Muscle layer of colon (tissue), 2 donors: ENCODE measurements around the gene CCM2.

Source experiments
- H3K27ac ChIP-seq: one replicate; pipeline ENCODE4 v1.7.0; 2013; ENCODE audit warnings: low read depth, mild to moderate bottlenecking, low read length, moderate library complexity
- H3K27me3 ChIP-seq, 2 donors: one replicate each; pipeline ENCODE4 v1.7.0; 2013; ENCODE audit warnings: low read length in 2 of 2, mild to moderate bottlenecking in 2 of 2; ENCODE audit not compliant: insufficient read depth in 2 of 2, control insufficient read depth in 1 of 2
- H3K36me3 ChIP-seq: one replicate; pipeline ENCODE4 v1.7.0; 2013; ENCODE audit warnings: mild to moderate bottlenecking, low read length; ENCODE audit not compliant: insufficient read depth
- H3K4me1 ChIP-seq: one replicate; pipeline ENCODE4 v1.7.0; 2013; ENCODE audit warnings: mild to moderate bottlenecking, low read length; ENCODE audit not compliant: insufficient read depth
- H3K4me3 ChIP-seq, 2 donors: one replicate each; pipeline ENCODE4 v1.7.0; 2013; ENCODE audit warnings: low read length in 2 of 2, low read depth in 1 of 2, mild to moderate bottlenecking in 1 of 2, moderate library complexity in 1 of 2
- H3K9ac ChIP-seq: one replicate; pipeline ENCODE4 v1.7.0; 2013; ENCODE audit warnings: low read length
- H3K9me3 ChIP-seq: one replicate; pipeline ENCODE4 v1.7.0; 2013; ENCODE audit warnings: mild to moderate bottlenecking, low read length
- donor health status: abdominal sarcoma.
- donor health status: Adenocarcinoma of cecum.

The CCM2 gene

DNA sequence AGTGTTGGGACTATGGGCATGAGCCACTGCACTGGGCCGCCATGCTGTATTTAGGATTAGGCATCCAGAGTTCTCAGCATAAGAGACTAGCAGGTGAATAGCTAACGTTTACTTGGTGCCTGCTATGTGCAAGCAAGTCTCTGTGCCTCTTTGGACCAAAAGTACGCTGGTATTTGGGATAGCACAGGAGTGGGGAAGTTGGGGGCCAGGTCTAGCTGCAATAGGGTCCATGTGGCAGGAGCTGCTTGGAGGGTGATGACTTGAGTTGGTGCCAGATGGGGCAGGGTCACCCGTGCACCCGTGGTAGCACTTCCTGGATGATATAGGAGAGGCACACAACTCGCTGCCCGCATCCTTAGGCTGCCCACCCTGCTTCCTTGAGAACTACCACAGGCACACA is 66.4 kb downstream of the CCM2 start:
- peaks cover 45% of the 10 kb centered on the region for H3K36me3 ChIP-seq

DNA sequence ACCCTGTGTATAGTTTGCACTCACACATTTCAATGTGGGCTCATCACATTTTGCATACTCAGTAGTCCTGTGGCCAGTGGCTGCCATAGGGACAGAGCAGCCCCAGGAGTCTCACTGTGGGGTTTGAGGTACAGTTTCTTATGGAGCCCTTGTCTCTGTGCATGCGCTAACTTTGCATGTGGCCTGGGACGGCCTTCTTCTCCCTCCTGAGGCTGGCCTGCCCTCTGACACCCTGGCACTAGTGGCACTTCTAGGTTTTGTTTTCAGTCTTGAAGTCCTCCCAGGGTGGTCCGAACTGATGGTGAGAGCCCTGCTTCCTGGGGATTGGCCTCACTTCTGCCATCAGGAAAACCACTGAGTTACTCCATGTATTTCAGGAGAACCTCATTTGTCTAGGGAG is 67.6 kb downstream of the CCM2 start:
- H3K4me1 ChIP-seq, result no peaks in the 10 kb centered on the region
- no peaks in the 10 kb centered on the region for H3K9me3 ChIP-seq
- no peak overlapping the region for H3K27ac ChIP-seq
- H3K9ac ChIP-seq, result no peak overlapping the region
- H3K4me3 ChIP-seq, result no peak overlapping the region
- H3K27me3 ChIP-seq, result no peaks in the 10 kb centered on the region
- peaks cover 55% of the 10 kb centered on the region for H3K36me3 ChIP-seq

More for the DNA sequence above, 66.4 kb downstream of the CCM2 start:
- H3K27ac ChIP-seq, result no peak overlapping the region
- H3K9ac ChIP-seq, result no peak overlapping the region
- H3K9me3 ChIP-seq, result no peaks in the 10 kb centered on the region
- no peak overlapping the region for H3K4me3 ChIP-seq
- H3K4me1 ChIP-seq, result no peaks in the 10 kb centered on the region
- no peaks in the 10 kb centered on the region for H3K27me3 ChIP-seq

DNA sequence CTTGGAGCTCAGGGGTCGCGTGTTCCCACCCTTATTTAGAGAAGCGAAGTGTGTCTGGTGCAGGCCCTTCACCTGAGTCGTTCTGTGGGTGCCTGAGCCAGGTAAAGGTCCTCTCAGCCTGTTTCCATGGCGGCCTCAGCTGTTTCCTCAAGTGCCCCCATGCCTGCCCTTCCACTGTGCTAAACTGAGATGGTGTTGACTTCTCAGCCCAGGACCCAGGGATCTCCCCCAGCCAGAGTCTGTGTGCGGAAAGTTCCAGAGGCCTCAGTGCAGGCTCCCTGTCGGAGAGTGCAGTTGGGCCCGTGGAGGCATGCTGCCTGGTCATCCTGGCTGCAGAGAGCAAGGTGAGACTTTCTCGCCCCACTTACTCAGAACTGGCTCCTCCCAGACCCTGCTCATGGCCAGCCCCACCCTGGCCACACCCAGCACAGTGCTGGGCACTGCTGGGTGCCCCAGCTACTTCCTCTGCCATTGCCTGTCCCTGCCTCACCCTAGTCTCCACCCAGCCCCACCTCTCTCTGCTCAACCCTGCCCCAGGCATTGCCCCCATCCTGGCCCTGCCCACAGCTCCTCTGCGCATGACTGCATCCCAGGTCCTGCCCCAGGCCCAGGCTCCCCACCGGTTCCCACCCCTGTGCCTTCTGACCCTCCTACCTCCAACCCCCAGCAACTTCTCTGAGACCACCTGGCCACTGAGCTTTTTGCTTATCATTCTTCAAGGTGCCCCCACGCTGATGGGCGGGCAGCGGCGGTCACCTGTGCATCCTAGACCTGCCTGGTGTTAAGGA is 68.4 kb downstream of the CCM2 start:
- no peak overlapping the region for H3K27ac ChIP-seq
- no peaks in the 10 kb centered on the region for H3K27me3 ChIP-seq
- no peaks in the 10 kb centered on the region for H3K9me3 ChIP-seq
- H3K4me3 ChIP-seq, result no peak overlapping the region
- H3K4me1 ChIP-seq, result no peaks in the 10 kb centered on the region
- no peak overlapping the region for H3K9ac ChIP-seq
- peaks cover 64% of the 10 kb centered on the region for H3K36me3 ChIP-seq

DNA sequence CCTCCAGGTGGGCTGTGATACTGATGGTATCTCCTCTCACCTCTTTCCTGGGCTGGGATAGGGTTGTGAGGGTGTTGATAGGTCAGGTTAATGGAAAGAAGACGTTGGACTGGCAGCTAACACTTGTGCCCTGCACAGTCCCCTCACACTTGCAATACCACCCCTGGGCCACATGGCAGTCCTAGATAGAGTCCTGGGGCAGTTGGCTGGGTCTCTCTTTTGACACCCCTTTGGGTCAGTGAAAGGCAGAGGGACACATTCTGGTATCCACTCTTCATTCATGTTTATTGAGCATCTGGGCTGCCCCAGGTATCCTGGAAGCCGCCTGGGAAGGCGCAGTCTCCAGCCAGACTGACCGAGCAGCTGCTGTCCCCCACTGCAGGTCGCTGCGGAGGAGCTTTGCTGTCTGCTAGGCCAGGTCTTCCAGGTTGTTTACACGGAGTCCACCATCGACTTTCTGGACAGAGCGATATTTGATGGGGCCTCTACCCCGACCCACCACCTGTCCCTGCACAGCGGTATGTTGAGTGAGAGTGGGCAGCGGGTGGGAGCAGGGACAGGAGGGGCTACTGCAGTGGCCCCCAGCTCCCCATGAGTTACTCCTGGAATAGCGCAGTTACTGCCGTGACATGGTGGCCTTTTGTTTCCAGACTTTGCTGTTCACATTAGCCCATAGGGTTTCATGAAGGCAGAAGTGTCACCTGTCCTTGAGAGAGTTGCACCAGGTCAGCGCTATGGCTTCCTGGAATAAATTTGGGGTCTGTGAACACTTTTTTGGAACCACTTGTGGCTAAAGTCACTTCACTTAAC is 69.6 kb downstream of the CCM2 start:
- Histone ChIP-seq H3K36me3 (peaks cover 67% of the 10 kb centered on the region), H3K4me1 (no peaks in the 10 kb centered on the region), H3K4me3 (no peak overlapping the region), H3K9me3 (no peaks in the 10 kb centered on the region), H3K9ac (no peak overlapping the region), H3K27me3 (no peaks in the 10 kb centered on the region), H3K27ac (no peak overlapping the region)

DNA sequence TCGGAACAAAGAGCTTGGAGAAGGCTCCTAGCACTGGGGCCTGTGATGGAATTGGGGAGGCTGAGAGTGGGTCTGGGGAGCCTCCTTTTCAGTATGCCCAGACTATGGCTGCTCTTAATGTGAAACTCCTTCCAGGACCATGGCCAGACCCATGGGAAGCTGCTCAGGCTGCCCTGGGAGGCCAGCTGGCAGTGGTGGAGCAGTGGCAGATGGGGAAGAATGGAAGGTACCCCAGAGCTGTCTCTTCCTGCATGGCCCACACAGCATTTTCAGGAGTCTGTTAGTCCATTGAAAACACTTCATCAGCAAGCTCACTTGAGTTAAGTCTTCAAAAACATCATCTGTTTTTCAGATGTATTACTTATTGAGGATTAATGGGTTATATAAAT is 70.2 kb downstream of the CCM2 start:
- Histone ChIP-seq H3K4me3 (no peak overlapping the region), H3K9me3 (no peaks in the 10 kb centered on the region), H3K9ac (no peak overlapping the region), H3K4me1 (no peaks in the 10 kb centered on the region), H3K36me3 (peaks cover 67% of the 10 kb centered on the region), H3K27ac (no peak overlapping the region), H3K27me3 (no peaks in the 10 kb centered on the region)

DNA sequence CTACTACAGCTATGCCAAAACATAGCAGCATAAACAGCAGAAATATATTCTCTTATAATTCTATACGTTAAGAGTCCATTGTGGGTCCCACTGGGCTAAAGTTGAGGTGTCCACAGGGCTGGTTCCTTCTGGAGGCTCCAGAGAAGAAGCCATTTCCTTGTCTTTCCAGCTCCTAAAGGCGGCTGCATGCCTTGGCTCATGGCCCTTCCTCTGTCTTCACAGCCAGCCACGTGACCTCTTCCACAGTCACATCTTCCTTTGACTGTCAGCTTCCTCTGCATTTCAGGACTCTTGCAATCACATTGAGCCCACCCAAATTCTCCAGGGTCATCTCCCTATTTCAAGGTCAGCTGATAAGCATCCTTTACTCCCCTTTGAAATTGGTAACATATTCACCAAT is 71.5 kb downstream of the CCM2 start:
- Histone ChIP-seq H3K9ac (no peak overlapping the region), H3K9me3 (no peaks in the 10 kb centered on the region), H3K27ac (no peak overlapping the region), H3K36me3 (peaks cover 71% of the 10 kb centered on the region), H3K4me1 (no peaks in the 10 kb centered on the region), H3K4me3 (no peak overlapping the region), H3K27me3 (no peaks in the 10 kb centered on the region)

DNA sequence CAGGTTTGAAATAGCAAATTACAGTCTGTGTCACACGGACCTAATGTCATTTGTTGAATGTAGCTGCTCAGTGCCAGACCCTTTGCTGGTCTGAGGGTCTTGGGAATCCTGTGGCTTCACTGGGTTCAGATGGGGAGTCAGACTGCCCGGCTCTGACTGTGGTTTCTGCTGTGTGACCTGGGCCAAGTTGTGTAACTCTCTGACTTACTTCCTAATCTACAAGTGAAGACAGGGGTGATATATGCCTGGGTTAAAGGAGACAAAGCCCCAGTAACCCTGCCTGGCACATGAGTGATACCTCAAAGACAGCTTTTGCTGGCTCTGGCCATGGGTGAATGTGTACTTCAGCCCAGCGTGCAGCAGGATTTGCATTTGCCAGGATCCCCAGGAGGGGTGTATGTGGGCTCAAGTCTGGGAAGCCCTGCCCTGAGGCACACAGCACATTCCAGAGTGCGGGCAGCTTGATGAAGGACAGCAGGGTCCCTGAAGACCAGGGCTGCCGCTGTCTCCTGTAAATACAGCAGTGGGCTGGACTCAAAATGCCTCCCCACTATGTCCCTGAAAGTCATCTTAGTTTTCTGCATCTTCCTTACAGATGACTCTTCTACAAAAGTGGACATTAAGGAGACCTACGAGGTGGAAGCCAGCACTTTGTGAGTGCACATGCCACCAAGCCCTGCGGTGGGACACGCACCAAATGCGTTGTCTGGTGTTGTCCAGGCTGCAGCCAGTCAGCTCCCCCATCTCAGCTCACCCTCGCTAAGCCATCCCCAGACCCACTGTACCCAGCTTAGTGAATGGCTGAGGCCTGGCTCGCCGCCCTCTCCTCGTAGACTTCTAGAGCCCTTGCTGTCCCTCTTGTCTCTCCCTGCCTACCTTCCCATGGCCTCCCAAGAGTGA is 72.4 kb downstream of the CCM2 start:
- Histone ChIP-seq H3K4me1 (no peaks in the 10 kb centered on the region), H3K9ac (no peak overlapping the region), H3K4me3 (no peak overlapping the region), H3K27ac (no peak overlapping the region), H3K9me3 (no peaks in the 10 kb centered on the region), H3K36me3 (peaks cover 71% of the 10 kb centered on the region), H3K27me3 (no peaks in the 10 kb centered on the region)

DNA sequence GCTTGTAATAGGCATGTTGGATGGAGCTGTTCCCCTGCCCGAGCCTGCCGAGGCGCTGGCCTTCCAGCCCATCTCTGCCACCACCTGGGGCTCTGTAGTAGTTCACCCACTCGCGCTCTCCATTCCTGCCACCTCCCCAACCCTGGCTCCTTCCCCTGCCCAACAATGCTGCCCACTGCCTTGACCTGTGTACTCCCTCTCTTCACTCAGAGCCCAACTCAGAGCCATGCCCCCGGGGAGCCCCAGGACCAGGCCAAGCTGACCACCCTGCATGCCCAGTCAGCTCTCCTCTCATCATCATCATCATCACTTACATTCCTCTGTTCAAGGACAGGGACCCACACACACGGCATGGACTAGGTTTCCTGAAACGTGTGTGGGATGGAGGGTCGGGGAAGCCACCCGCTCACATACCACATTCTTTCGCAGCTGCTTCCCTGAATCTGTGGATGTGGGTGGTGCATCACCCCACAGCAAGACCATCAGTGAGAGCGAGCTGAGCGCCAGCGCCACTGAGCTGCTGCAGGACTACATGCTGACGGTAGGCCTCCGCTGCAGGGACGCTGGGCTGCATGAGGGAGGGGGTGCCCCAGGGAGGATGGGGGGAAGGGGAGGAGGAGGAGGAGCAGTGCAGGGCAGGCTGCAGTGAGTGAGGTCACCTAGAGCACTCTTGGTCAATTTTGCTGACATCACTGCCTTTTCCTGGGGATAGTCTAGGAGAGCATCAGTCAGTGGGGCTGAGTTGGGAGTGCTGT is 73.2 kb downstream of the CCM2 start:
- no peaks in the 10 kb centered on the region for H3K9me3 ChIP-seq
- H3K36me3 ChIP-seq, result peaks cover 78% of the 10 kb centered on the region
- H3K27me3 ChIP-seq, result no peaks in the 10 kb centered on the region
- H3K9ac ChIP-seq, result no peak overlapping the region
- no peak overlapping the region for H3K4me3 ChIP-seq
- no peaks in the 10 kb centered on the region for H3K4me1 ChIP-seq
- no peak overlapping the region for H3K27ac ChIP-seq

DNA sequence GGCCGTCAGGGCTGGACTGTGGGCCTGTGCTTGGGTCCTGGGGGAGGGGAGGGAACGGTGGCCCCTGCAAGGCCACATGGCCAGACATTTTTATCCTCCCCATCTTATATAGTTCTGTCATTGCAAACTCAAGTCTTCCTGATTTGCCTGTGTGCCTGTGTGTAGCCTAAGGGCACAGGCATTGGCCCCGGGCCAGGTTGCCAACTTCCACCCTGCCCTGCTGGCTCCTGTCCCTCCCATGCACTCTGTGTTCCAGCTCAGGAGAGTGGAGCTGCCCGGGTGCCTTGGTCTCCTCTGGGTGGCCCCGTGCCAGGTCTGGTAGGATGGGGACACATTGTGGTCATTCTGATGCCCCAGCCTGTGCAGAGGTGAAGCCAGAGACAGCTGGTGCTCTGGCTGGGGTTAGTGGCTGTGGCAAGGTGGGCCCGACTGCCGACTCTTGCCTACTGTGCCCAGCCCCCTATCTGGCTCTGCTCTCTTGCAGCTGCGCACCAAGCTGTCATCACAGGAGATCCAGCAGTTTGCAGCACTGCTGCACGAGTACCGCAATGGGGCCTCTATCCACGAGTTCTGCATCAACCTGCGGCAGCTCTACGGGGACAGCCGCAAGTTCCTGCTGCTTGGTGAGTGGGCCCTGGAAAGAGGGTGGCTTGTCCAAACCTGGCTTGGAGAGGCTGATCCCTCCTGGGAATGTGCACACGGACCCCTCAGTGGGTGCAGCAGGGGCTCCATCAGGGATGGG is 74.0 kb downstream of the CCM2 start:
- Histone ChIP-seq H3K9me3 (no peaks in the 10 kb centered on the region), H3K9ac (no peak overlapping the region), H3K27me3 (no peaks in the 10 kb centered on the region), H3K27ac (no peak overlapping the region), H3K36me3 (peaks cover 76% of the 10 kb centered on the region), H3K4me1 (no peaks in the 10 kb centered on the region), H3K4me3 (no peak overlapping the region)

DNA sequence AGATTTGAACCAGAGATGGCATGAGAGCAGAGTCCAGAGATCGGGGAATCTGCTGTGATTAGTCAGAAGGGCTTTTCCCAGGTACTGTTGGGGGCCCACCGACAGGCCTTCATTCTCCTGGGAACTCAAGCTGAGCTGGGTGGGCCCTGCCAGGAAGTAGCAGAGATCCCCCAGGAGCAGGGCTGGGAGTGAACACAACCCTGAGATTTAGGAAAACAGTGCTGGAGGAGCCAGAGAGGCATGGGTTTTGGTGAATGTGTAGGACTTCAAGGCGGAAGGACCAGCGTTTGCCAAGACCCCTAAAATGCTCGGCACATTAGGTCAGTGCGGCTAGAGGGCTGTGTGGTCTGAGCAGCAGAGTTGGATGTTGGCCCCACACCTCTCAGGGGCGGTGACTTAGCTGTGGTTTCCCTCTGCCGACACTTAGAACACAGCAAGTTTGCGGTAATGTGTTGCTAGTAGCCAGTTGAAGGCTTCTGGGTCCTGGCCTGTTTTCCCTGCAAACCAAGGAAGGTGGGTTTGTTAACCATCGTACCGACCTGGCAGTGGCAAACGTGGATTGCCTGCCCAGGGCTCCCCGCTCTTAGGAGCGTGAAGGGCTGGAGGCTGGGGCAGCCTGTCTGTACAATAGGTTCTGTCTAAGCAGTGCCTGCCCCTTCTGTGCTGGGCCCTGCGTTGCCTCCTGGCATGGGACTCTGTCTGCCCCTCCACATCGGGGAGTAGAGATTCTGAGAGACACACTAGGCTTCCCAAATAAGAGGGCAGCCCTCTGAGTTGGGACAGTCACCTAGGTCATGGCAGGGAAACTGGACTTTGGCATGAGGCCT is 74.7 kb downstream of the CCM2 start:
- Histone ChIP-seq H3K4me3 (no peak overlapping the region), H3K9ac (no peak overlapping the region), H3K27ac (no peak overlapping the region), H3K27me3 (no peaks in the 10 kb centered on the region), H3K4me1 (no peaks in the 10 kb centered on the region), H3K36me3 (peaks cover 68% of the 10 kb centered on the region), H3K9me3 (no peaks in the 10 kb centered on the region)
